GM19193 (cell line): ENCODE data around the gene ITGB7.
A peak's percentile ranks its signal among the peaks of the same experiment; 100 is the strongest.

Experiments
- POLR2A ChIP-seq: IDR thresholded peaks from 4 replicates; pipeline ENCODE4 v1.6.1; 2011; ENCODE audit not compliant: insufficient read depth, insufficient read length; ENCODE audit errors: extremely low read depth

ITGB7 gene

DNA sequence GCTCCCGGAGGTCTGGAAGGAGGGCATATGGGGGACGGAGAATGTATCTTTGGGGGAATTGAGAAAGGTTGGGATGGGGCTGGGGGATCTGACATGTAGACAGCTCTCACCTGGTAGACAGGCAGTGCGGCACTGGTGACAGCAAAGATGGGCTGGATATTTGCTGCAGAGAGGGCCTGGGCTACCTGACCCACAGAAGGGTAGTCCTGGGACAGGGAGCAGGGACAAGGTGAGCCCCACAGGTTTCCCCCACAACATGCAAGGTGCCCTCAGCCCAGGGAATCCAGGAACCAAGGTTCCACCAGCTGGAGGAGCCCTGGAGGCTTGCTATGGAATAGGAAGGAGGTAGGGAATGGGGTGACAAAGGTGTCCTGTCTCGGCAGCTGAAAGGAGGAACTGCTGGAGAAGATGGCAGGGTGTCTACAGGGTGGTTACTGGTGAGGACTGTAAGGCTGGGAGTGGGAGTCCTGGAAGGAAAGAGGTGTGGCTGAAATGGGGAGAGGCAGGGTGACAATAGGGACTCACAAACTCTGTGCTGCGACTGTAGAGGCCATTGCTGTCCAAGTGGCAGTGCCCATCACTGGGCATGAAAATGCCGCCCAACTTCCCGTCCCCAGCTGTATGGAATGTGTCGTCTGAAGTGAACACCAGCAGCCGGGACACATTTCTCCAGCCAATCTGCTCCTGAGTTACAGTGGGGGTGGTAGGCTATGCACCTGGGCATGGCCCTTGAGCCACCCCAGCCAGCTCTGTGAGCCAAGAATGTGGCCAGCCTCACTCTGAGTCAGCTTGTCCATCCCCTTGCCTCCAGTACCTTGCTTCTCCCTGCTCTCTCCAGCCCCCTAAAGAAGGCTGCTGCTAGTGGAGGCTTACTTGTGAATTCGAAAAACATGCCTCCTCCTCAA is 11.3 kb downstream of the ITGB7 start:
- peak; percentile 13 for TF ChIP-seq POLR2A

DNA sequence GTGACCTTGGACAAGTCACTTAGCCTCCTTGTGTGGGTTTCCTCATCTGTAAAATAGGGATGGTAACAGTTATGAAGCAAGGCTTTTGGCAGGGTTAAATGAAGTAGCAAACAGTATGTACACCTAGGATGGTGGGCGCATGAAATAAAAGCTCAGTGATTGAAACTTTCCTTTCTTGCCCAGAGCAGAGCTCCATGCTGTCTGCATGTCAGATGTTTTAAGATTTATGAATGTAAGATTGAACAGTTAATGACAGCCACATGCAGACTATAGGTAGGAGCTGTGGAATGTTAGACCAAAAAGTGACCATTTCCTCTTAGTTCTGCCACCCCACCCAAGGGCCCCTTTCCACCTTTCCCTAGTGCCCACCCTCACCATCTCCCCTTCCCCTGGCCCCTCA is 12.1 kb downstream of the ITGB7 start:
- no peak for TF ChIP-seq POLR2A

DNA sequence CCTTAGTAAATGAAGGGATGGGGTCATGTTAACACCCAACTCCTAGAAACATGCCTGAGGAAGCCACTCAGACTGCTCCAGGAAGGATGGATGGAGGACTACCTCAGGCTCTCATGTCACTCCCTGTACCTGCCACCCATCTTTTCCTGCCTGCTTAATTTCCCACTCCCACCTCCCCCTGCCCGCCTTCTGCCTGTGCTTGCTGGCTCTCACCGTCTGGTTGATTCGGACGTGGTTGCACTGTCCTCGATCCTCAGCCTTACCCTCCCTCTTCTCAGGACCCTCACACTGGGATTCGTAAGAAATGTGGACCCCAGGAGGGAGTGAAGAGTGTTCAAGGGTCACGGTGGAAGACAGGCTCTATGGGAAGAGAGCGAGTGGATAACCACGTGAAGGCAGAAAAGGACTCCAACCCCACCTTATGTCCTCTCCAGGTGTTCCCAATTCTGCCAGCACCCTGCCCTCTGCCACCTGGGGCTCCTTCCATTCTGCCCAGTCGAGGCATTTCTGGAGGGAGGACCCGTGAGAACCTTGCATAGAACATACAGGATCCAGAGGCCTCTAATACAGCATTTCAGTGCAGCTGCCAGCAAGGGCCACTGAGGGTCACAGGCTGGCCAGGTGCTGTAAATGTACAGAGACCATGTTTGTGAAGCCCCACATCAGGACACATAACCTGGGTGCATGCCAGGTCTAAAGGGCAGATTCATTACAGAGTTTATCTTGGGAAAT is 12.9 kb downstream of the ITGB7 start:
- TF ChIP-seq POLR2A: peak; percentile 22

DNA sequence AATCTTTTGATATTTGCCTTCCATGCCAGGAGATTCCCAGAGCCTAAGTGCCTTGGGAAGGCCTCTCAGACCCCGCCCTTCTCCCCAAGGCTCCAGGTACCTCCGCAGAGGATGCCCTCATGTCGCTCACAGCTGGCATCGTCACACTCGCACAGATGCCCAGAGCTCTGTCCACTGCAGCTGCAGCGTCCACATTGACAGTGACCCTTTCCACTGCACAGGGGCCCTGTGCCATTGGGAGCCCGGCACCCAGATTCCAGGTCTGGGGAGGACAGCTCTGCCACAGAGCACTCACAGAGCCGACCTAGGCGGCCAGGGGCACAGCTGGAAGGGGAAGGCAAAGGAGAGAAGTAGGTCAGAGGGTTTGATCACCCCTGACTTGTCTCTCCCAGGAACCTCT is 14.0 kb downstream of the ITGB7 start:
- peak; percentile 0 for TF ChIP-seq POLR2A

DNA sequence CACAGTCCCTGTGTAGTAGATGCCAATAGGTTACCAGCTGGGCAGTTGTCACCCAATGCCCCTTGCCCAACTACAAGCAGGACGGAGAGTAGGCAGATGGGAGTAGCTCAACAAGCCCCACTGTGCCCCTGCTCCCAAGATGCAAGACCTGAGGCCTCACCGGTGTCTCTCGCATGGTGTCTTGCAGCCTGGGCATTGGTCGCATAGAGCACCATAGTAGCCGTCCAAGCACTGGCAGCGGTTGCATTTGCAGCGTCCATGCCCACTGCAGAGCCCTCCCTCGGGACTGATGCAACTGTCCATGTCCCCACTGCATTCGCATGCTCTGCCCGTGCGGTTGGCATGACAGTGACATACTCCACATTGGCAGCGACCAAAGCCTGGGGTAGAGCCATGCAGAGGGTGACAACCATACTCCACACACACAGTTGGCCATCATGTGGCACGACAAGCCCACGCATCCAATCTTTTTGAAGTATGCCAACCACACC is 14.5 kb downstream of the ITGB7 start:
- TF ChIP-seq POLR2A: peak; percentile 19

DNA sequence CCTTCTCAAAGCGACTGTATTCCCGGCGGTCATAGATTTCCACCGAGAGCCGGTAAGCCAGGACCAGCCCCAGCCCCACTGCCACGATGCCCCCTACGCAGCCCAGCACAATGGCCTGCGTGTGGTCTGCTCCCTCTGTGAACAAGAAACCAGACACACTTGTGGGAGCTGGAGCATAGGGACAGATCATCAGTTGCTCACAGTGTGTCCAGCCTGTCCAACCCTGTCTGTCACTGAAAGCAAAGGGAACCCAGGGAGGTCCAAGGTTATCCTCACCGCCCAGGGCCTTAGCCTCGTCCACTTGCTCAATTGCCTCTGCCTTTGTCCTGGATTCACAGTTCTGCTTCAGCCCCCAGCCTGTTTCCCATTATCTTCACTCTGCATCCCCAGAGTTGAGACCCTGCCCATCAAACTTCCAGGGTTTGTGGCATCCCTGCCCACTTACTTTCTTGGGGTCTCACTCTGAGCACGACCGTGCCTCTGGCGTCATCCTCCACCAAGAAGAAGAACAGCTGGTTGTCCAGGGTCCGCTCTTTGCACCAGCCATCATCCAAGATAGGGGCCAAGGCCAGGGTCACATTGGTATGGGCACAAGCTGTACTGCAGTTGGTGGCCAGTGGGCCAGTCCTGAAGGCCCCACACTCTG is 15.0 kb downstream of the ITGB7 start:
- peak; percentile 26 for TF ChIP-seq POLR2A

DNA sequence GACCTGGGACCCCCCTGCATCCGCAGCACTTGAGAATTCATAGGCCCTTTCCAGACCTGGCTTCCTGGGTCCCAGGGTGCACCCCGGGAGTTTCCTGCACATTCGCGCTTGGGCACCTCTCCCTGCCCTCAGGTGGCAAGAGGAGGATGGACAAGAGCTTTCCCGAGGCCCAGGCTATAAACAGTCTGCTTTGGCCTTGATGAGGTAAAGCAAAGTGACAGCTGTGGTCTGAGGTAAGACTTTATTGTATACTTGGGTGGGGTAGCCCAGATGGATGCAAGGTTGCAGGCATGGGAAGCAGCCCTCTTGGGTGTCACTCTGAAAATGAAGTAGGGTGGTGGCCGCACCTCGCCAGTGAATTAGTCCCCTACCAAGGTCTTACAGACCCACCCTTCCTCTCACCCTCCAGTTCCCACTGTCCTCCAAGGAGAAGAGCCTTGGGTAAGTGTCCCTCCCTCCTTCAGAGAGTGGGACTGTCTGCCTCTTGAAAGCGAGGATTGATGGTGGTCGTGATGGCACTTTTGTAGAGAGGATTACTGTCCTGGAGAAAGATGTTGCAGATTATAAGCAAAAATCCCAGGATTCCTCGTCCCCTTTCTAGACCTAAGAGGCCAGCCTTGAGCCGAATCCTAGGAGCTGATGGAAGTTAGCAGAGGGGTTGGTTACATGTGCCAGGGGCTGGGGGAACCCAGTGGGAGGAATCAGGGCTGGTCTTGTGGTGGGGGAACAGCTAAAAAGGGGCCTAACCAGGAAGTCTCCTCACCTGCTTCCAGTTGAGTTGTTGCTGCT is 15.8 kb downstream of the ITGB7 start:
- no peak for TF ChIP-seq POLR2A

DNA sequence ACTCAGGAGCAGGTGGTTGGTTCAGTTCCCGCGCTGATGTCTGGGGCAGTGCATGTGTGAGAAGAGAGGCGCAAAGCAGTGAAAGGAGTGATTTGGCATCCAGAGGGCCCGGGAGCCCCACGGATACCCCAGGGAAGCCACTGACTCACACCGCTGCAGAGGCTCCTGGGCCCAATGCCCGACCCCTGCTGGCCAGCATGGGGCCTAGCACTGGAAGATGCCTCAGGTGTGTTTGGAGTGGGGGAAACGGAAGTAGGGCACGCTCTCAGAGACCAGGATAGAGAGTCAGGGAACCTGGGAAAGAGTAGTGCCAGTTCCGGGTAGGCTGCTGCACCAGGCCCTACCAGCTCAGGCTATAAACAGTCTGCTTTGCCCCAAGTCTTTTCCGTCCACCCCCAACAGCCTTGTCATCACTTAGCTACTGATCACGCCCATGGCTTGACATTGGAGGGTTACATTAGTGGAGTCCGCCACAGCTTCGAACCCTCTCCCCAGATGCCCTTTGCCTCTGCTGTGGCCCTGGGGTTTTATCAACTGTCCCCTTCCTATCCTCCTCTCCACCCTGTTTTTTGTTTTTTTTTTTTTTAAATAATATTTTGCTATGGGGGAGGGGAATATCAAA is 16.8 kb downstream of the ITGB7 start:
- TF ChIP-seq POLR2A: peak; percentile 42

DNA sequence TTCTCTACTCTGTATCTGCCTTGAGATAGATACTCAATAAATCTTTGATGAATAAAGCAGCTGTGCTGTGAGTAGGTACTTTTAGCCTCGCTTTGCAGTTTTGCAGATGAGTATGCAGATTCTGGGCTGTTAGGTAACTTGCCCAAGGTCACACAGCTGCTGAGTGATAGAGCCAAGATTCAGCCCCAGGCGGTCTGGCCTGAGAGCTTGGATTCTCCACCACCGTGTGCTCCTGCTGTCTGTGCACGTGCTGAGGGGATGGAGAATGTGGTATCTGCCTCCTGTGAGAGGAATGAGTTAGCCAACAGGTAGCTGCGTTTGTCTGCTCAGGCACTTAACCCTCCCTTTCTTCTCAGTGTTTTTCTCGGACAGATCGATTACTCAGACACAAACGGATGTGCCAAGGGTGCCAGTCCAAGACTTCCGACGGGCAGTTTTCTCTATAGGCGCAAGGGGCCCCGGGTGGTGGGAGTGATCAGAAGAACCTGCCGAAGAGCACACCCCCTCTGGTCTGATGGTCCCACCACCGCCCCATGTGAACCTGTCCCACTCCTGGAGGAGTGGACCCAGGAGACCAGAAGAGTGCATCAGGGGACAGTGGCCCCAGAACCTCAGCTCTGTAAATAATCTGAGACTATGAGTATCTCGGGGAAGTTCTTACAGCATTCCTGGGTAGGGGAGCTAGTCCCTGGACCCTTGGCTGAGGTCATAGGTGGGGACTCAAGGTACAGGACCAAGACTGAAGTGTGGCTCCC is 19.7 kb downstream of the ITGB7 start:
- TF ChIP-seq POLR2A: no peak

DNA sequence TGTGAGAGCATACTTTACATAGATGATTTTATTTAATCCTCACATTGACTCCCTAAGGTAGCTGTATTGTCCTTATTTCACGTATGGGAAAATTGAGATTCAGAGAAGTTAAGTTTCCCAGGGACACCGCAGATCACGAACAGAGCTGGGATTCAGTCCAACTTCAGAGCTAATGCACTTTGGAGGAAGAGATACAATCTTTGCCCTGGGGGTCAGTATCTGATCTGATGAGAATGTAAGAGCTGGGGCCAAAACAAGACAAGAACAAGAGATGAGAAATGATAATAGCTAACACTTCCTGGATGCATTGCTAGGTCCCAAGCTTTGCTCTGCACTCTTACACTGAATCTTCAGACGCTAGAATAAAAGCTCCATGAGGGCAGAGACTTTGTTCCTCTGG is 20.3 kb downstream of the ITGB7 start:
- no peak for TF ChIP-seq POLR2A

DNA sequence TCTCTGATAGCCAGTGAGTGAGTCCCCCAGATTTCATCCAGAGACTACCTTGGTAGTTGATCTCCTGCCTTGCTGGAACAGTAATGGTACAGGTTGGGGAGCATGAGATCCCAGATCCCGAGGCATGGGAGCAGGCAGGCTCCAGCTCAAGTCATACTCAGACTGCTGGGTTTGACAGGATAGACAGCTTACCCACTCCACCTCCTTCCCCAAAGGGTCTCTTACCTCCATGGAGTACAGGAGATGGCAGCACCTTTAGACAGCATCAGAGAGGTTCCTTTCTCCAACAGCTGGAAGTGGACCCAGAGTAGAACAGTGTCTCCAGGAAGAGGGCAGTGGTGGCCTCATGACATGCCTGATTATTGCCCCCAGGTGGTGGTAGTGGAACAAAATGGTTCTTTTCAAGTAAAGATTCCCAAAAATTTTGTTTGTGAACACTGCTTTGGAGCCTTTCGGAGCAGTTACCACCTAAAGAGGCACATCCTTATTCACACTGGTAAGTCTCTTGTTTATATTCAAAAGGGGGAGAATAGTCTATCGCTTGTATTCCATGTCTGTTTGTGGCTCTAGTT is 21.4 kb downstream of the ITGB7 start:
- no peak for TF ChIP-seq POLR2A

DNA sequence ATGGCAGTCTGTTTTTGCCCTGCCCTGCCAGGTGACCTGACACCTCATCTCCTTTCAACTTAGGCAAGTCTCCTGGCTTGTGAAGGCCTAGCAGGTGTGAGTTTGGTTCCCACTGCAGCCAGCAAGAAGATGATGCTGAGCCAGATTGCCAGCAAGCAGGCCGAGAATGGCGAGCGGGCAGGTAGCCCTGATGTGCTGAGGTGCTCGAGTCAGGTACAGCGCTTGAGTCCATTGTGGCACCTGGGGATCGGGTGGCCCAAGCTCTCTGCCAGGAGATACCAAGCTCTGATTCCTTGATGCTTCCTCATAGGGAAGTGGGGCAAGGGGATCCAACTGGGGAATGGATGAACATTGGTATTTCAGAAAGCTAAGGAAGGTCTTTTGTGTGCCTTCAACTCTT is 22.2 kb downstream of the ITGB7 start:
- no peak for TF ChIP-seq POLR2A

DNA sequence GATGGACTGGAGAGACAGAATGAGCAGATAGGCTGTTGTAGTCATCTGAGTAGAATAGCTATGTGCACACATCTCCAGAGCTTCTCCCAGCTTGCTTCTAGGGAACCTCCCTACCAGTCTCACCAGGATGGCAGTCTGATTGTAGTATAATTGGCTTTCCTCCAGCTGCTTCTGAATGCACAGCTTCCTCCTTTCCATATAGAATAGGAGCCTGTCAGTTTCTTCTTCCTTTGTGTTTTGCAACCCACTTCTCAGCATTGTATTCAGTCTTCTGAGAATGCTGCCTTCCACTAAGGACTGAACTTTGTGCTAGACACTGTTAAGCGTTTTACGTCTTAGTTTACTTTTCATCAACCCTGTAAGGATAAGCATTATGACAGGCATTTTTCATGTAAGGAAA is 24.1 kb downstream of the ITGB7 start:
- TF ChIP-seq POLR2A: no peak
